ENCODE measurements around the gene RYR3. TPM values are rescaled to one million over a fixed set of nuclear protein-coding genes. Genes with fewer than 3 reads are reported as not detected.

Gene RYR3
- total and polyA plus RNA-seq, 7 donors: 2.5 to 159 (median 24.0) TPM

- no peak for TF ChIP-seq CTCF (IDR thresholded peaks at IDR 0.05)
Measured at GRCh38 chr15:33460166-33460805, 149.5 kb downstream of the RYR3 start.

DNA sequence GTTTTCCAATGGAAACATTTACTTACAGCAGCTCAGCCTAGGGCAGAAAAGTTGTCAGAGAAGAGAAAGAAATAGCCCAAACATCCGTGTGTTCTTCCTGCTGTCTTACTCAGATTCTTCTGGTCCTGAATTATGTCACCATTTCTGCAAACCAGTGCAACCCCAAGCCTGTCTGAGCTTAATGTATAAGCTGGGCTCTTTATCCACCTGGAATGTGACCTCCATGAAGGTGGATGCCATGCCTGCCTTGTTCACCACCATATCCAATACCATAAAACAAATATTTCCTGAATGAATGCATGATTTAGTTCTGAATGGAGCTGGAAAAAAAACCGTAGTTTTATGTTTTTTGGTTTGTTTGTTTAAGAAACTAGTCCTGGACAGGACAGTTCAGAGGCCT, 150.9 kb downstream of the RYR3 start:
- Histone ChIP-seq H3K36me3 (ENCODE audit: insufficient read depth in 1 of 2, low read depth in 1 of 2) (no peaks in the 10 kb centered on the region), H3K4me3 (no peak overlapping the region), H3K4me1 (no peaks in the 10 kb centered on the region), H3K27ac (no peak overlapping the region), H3K9me3 (no peaks in the 10 kb centered on the region), H3K27me3 (ENCODE audit: insufficient read depth in 3 of 3, low read length in 2 of 3) (no peaks in the 10 kb centered on the region)
- no peak for DNase-seq
- WGBS, 3 donors: 81 to 87% (median 81%) methylated on average over 2 of the region's 2 CpGs
- no peak for ATAC-seq
- no peak for TF ChIP-seq CTCF (IDR thresholded peaks at IDR 0.05)
- intact Hi-C loops (cut with DNase I): no loop called here

More at GRCh38 chr15:33460166-33460805, 149.5 kb downstream of the RYR3 start:
- no peak for DNase-seq
- Histone ChIP-seq H3K27me3 (ENCODE audit: insufficient read depth in 3 of 3, low read length in 2 of 3) (no peaks in the 10 kb centered on the region), H3K36me3 (ENCODE audit: insufficient read depth in 1 of 2, low read depth in 1 of 2) (no peaks in the 10 kb centered on the region), H3K27ac (no peak overlapping the region), H3K4me1 (no peaks in the 10 kb centered on the region), H3K4me3 (no peak overlapping the region), H3K9me3 (no peaks in the 10 kb centered on the region)
- ATAC-seq: peak in 1 of 4 donors; percentile 53
- intact Hi-C loops (cut with DNase I): no loop called here
- 93 to 96% (median 95%) methylated on average over 6 of the region's 6 CpGs for WGBS, 3 donors

DNA sequence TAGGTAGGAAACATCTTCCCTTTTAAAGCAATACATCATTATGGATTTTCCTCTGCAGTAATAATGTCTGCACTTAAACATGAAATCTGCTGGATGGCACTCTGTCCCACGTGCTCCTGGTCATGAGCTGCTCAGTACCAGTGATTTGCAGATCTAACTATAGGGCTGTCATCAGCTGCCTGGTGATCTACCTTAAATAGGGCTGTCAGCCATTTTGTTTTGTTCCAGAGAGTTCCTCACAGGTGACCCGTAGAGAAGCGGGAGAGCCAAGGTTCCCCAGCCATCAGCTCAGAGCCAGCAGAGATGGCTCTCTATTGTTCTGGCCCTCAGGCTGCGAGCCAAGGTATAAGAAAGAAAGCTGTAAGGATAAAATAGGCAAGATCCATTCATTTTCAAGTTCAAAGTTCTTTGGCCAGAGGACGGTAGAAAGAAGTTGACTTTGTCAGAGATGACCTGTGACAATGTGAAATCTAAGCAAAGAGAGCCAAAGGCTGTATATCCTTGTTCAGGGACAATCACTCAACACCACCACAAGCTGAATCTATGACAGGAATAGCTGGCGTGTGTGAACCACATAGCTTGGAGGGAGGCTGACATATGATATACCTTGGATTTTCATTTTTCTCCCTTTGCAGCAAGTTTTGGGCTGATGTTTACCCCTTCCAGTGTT, 156.5 kb downstream of the RYR3 start:
- no peaks in the 10 kb centered on the region for H3K27me3 ChIP-seq (ENCODE audit: insufficient read depth in 3 of 3, low read length in 2 of 3)
- intact Hi-C loops (cut with DNase I): loop anchor here in 1 of 2 donors (2.0 kb wide), 1 partner anchor 54 kb away; no protein-coding TSS in a partner anchor
- DNase-seq: peak in 1 of 2 donors; percentile 10
- no peaks in the 10 kb centered on the region for H3K9me3 ChIP-seq
- no peak for TF ChIP-seq CTCF (IDR thresholded peaks at IDR 0.05)
- no peak overlapping the region for H3K4me3 ChIP-seq
- H3K36me3 ChIP-seq (ENCODE audit: insufficient read depth in 1 of 2, low read depth in 1 of 2): no peaks in the 10 kb centered on the region
- peak; percentile 89 to 93 (median 91) for ATAC-seq
- WGBS, 3 donors: 38 to 47% (median 41%) methylated on average over 6 of the region's 6 CpGs
- H3K27ac ChIP-seq: peak overlapping the region; percentile 81
- H3K4me1 ChIP-seq: no peaks in the 10 kb centered on the region

GRCh38 chr15:33467816-33468163, 157.0 kb downstream of the RYR3 start:
- Histone ChIP-seq H3K9me3 (no peaks in the 10 kb centered on the region), H3K4me3 (no peak overlapping the region), H3K27me3 (ENCODE audit: insufficient read depth in 3 of 3, low read length in 2 of 3) (no peaks in the 10 kb centered on the region), H3K27ac (peak overlapping the region; percentile 81), H3K36me3 (ENCODE audit: insufficient read depth in 1 of 2, low read depth in 1 of 2) (no peaks in the 10 kb centered on the region), H3K4me1 (no peaks in the 10 kb centered on the region)
- DNase-seq (no peak), ATAC-seq (peak; percentile 89 to 94 (median 92))
- intact Hi-C loops (cut with DNase I): loop anchor here in 1 of 2 donors (2.0 kb wide), 1 partner anchor 55 kb away; no protein-coding TSS in a partner anchor
- 23 to 39% (median 26%) methylated on average over 1 of the region's 1 CpG for WGBS, 3 donors
- no peak for TF ChIP-seq CTCF (IDR thresholded peaks at IDR 0.05)

All from psoas muscle (tissue), 8 donors.